GM12878 (cell line): ENCODE measurements around the gene ZBTB3.

ENCODE experiments used
- BCL11A ChIP-seq: IDR thresholded peaks from 2 replicates; pipeline ENCODE4 v1.6.1; 2011; ENCODE audit warnings: low read depth, low read length
- ZNF24 ChIP-seq: fragments of 450-650 bp; IDR thresholded peaks from 2 replicates; pipeline ENCODE4 v1.6.1; 2017; ENCODE audit warnings: antibody characterized with exemption, mild to moderate bottlenecking

DNA sequence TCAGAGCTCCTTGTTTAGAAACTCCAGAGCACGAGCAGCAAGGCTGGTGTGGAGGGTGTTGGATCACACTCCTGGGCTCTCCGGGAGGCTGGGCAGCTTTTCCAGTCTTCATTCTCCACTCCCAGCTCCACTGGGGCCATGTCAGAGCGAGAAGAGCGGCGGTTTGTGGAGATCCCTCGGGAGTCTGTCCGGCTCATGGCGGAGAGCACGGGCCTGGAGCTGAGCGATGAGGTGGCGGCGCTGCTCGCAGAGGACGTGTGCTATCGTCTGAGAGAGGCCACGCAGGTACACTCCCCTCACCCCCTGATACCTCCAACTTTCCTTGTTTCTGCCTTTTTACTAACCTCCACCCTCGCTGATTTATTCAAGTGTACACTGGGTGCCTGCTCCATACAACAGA, 21.7 kb upstream of the ZBTB3 start:
- TF ChIP-seq ZNF24 = no peak
- TF ChIP-seq BCL11A = no peak
